NCI-H1092 (cell line): ENCODE measurements around the gene SCN8A.
"Not testable (repeated sequence)": the region's sequence is repeated elsewhere in the genome, so short reads cannot be mapped to it uniquely, and the experiment has no call there.

Experiments used
- DNase-seq: peaks from one replicate; lab custom pipeline; 2025; lab: John Stamatoyannopoulos, UW

The SCN8A gene

DNA sequence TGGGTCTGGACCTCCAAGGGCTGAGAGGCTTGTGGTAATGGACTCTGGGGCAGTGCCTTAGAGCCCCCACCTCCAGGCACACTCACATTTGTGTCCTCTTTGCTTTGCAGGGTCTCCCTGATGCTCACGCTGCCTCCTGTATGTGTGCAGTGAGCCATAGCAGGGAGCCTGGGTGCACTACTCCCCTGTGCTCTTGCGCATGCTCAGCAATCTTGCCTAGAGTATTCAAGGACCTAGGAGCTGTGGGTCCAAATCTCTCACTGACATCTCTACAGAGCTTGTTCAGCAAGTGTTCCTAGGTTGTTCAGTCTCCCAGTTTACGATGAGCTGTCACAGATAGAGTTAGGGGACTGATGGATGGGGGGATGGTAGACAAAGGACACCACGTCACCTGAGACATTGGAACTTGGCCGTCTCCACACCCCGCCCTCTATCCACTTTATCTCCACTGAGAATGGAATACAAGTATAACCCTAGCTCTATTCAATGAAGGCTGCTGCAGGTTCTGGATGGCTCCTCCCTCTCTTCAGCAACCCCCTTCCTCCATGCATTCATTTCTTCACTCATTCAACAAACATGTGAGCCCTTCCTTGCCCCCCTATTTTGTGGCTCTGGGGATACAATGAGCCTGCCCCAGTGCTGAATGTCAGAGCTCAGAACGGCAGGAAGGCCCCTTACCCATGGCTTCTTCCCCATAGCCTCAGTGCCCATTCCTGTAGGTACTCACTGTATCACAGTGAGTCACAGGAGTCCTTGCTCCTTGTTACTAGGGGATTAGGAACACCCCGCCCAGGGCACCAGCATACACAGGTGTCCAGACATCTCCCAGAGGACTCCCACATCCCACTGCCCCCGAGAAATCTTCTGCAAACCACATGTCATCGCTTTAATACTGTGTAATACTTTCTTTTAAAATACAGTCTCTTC, 226.3 kb downstream of the SCN8A start:
- DNase-seq: no peak

DNA sequence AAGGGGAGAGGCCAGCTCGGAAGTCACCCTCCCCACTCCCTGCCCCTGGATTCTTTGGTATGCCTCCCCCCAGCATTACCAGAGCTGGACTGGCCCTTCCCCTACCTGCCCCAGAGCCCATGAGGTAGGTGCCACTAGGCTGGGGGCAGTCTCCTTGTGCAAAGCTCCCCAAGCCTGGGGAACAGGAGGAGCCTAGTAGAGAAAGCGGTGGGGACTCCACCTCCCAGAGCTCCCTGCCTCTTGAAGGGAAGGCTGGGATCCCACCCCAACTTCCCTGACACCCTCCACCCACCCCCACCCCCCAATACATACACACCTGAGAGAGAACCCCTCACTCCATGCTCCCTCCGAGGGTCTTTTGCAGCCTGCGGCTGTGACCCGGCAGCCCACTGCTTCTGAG, 227.1 kb downstream of the SCN8A start:
- no peak for DNase-seq

DNA sequence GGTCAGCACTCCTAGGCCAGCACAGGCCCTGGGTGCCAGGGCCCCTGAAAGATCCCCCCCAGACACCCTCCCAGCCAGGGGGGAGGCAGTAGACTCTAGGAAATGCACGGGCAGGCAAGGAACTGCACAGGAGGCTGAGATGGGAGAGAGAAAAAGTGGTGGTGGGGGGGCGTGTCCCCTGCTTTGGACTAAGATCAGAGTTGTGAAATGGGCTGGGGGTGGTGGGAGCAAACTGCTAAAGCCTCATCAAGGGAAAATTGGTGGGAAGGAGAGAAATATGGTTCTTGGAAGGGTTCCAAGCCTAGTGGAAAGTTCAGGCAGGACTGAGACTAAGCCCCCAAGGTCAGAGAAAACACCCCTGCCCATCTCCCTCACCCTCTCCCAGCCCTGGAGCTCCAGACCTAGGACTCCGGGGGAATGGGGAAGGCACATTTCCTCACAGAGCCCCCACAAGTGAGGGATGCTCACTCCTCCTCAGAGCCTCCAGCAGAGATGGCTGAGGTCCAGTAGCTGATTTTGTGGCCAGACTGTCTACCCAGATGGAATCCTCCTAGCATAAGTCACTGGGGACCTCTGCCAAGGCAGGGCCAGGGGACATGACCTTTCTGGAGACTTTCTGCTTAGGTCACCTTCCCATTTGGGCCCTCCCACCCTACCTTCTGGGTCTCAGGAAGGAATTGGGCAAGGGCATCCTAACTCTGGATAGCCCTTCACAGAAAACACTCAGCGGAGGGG, 227.7 kb downstream of the SCN8A start:
- DNase-seq: no peak

DNA sequence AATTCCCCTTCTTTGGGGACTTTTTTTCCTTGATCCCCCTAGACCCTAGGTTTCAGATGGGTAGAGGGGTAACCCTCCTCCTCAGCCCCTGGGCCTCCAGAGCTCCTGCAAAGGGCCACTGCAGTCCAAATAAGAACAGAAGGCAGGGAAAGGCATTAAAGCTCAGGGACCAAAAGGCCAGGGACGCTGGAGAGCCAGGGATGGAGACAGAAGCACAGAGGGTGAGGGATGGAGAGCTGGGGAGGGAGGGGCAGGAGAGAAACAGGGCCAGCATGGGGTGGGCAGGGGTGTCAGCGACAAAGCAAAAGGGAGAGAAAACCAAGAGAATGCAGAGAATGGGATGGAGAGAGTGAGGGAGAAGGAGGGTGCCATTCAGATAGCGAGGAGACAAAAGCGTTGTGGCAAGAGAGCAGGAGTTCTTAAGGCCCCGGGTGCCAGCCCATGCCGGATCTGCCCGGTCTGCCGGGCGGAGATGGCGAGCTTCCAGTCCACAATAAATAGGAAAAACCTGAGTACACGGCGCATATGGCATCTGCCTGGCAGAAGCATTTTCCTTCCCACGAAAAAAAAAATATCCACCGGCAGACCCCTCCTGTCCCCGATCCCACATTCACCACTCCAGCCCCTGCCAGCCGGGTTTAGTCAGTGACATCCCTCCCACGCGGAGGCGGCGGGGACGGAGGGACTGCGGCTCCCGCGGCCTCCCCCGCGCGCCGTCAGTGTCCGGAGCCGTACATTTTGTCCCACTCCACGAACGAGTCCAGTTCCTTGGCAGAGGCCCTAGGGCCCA, 228.9 kb downstream of the SCN8A start:
- DNase-seq: peak; percentile 50

DNA sequence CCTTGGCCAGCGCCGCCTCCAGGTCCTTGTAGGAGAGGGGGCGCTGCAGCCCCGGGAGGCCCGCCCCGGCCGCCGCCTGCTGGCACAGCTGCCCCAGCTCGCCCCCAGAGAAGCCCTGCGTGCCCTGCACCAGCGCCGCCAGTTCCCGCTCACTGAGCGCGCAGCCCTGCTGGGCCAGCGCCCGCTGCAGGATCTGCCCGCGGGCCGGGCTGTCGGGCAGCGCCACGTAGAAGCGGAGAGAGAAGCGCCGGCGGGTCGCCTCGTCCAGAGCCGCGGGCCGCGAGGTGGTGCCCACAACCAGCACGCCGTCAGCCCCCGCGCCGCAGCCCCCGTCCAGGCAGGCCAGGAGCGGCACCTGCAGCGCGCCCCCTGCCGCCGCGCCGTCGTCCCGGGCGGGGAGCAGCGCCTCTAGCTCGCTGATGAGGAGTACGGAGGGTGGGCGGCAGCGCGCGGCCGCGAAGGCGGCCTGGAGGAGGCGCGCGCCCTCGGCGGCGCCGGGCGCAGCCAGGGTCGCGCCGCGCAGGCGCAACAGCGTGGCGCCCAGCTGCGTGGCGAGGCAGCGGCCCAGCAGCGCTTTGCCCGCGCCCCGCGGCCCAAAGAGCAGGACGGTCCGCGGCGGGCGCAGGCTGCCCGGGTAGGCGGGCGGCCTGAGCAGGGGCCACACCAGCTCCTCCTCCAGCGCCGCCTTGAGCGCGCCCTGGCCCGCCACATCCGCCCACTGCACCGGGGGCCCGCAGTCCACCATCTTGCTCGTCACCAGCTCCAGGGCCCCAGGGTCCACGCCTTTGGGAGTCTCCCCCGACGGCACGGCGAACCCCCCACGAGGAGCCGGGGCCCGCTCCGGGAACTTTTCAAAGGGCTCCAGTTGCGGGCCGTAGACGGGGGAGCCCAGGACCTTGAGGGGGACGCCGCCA, 229.8 kb downstream of the SCN8A start:
- DNase-seq: peak; percentile 69

DNA sequence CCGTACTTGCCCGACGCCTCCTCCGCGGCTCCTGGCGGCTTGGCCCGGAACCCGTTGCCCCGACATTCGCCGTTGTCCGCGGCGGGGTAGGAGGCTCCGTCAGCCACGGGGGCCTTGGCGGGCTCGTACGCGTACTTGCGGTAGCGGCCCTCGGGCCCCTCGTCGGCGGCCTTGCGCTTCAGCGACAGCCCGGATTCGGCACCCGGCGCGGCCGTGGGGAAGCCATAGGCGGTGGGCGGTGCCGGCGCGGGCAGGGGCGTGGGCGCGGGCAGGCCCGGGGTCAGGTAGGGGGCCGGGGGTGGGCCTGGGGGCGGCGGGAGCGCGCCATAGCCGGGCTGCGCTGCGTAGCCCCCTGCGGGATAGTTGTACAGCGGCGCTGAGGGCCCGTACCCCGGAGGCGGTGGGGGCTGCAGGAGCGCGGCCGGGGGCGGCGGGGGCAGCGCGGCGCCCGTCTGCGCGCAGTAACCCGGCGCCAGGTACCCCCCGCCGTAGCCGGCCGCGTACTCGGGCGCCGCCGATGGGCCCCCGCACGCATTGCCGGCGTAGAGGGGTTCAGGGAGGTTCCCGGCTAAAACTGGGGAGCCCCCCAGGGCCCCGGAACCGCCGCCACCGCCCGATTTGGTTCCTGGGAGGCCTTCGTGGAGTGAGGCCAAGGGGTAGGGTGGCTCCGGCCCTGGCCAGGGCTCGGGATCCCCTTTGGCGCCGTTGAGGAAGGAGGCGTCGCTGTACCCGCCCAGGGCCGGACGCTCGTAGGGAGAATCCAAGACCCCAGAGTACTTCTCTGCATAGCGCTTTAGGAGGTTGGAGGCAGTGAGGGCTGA, 230.6 kb downstream of the SCN8A start:
- DNase-seq: no peak

DNA sequence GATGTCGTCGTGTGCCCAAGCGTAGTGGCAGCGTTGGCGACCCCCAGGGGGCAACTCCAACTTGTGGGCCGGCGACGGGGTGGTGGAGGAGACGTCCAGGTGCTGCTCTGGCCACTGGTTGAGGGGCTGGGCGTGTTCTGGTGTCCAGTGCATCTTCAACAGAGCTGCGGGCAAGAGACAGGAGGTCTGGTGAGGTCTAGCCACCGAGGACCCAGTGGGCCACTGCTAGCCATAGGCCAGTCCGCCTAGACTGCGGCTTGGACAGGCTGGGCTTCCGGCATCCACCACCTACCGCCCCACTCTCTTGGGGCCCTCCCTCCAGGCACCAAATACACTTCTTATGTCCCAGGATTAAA, 231.2 kb downstream of the SCN8A start:
- DNase-seq: no peak

DNA sequence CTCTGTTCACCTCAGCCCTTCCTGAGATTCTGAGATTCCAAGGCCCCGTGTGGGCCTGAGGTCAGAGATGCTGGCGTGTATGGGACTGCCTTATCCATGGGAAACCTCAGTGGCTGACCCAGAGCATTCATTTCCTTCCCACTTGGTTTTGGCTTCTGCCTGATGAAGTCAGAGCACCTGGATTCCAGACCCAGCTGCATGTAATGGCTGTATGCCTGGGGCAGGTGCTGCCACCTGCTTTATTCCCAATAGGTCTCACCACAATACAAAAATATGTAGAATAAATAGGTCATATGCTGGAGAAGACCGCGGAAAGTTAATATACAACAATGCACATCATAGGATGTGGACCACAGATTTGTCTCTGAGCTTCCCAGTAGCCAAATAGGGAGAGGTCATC, 231.9 kb downstream of the SCN8A start:
- no peak for DNase-seq

DNA sequence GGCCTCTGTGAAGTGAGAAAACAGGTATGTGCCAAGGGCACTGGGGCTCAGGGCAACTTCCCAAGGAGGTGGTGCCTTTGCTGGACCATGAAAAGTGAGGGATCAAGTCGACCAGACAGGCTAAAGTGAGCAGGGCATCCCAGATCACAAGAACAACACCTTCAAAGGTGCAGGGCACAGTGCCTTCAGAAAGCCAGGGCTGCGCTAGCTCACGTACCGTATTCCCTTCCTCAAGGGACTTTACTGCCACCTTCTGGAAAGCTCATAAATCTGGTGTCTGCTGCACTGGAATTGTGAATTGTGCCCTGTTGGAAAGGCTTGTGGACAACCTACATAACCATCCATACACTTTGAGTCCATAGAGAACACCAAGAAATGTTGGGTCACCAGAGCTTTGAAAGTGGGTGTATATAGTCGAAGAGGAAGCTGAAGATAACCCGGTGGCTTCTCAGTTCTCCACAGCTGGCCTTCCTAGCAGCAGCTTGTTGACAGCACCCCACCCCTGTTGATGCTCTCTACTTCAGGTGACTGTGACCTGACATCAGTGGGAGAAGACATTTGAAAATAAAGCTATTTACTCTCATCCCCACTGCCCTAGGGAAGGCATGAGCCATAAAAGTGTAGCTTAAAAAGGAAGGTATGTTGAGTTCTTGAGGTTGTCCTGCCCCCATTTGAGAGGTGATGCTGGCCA, 233.0 kb downstream of the SCN8A start:
- no peak for DNase-seq

DNA sequence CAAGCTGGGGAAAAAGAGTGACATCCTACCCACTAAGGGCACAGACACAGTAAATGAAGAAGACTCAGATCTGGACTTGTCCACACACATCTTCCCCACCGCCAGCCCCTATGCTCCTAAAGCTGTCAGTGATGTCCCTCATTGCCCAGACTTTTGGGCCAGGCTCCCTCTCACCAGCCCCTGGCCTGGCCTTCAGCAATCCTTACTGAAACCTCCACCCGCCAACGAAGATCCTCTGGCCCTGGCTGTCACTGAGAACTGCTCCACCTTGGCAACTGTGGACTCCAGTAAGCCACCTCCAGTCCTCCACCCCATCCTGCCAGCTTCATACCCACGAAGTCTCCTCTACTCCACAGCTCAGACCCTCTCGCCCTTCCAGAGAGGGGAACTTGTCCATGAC, 234.2 kb downstream of the SCN8A start:
- DNase-seq: no peak

DNA sequence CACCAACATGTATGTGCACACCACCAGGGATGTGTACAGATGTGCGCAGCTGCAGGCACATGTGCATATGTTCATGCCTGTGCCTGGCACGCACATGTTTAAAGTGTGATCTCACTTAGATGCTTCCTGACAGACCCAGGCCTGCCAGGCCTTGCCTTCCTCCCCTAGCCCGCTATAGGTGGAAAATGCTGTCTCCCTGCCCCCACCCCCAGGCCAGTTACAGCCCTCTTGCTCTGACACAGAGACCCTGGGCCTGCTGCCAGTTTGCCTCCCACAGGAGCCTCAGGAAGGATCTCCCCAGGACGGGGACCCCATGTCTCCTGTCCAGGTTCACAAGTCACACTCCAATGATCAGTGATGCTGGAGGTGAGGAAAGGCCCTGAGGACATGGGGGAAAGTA, 235.8 kb downstream of the SCN8A start:
- no peak for DNase-seq

DNA sequence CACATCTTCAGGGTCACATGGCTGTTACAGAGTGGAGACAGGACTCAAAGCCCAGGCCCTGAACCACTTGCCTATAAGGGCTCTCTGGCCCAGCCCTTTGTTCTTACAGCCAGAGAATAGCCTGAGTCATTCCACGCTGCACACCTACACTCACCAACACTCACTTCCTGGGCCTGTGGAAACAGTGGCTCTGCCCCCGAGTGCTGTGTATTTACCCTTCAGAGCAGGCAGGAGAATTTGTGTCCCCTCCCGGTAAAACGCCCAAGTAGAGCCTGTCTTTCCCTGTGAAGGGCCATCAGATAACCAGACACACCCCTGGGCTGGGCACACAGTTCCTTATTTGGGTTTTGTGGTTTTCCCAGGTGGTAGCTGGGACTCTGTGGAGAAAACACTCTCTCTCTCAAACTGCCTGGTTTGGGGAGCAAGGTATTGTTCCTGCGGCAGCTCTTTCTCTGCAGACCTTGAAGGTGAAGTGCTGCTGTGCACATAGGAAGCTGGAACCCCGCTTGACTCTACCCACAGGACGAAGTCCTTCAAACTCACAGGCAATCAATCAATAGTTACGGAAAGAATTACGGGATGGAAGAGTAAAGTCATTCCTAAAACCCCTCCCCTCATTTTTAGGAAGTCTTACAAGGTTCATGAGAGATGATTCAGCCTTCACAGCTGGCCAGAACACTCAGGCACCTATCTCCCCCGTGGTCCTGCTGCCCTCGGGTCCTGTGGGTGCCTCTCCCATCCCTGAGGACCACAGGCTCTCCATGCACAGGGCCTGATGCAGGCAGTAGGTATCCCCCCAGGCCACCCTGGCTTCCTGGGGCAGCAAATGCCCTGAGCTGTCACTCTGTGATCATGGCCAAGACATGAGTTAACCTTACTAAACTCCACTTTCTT, 237.1 kb downstream of the SCN8A start:
- no peak for DNase-seq

DNA sequence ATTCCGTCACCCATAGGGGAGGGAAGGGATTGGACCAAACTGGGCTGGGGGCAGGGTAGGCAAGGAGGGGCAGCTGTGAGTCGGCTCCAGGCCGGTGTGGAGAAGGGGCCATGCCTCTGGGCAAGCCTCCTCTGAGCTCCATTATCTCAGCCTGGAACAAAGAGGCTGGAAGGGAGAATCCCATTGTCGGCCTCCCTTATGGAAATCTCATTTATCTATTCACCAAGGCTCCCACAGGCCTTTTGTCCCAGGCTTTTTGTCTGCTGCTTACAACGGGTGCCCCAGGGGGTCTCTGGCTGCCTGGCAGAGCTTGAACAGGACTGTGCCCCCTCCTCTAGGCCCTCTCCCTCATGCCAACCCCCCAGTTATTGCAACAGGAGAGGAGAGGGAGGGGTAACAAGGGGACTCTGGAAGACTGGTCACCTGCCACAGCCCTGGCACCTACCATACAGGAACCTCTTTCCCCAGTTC, 238.0 kb downstream of the SCN8A start:
- no peak for DNase-seq

DNA sequence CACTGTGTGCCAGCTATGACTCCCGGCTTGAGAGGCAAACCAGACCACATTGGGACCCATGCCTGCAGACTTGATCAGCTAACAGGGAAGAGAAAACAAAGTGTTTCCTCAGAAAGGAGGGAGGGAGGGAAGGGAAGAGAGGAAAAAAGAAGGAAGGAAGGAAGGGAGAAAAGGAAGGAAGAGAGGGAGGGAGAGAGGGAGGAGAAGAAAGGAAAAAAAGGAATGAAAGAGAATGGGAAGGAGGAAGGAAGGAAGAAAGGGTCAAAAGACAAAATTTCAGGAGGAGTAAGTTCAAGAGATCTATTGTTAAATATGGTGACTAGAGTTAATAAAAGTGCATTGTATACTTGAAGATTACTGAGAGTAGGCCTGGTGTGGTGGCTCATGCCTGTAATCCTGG, 238.6 kb downstream of the SCN8A start:
- DNase-seq: no peak

DNA sequence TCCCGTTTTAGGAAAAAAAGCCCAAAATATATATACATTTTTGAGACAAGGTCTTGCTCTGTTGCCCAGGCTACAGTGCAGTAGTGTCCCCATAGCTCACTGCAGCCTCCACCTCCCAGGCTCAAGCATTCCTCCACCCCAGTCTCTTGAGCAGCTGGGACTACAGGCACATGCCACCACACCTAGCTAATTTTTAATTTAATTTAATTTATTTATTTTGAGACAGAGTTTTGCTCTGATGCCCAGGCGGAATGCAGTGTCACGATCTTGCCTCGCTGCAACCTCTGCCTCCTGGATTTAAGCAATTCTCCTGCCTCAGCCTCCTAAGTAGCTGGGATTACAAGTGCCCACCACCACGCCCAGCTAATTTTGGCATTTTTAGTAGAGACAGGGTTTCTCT, 240.8 kb downstream of the SCN8A start:
- not testable (repeated sequence) for DNase-seq

DNA sequence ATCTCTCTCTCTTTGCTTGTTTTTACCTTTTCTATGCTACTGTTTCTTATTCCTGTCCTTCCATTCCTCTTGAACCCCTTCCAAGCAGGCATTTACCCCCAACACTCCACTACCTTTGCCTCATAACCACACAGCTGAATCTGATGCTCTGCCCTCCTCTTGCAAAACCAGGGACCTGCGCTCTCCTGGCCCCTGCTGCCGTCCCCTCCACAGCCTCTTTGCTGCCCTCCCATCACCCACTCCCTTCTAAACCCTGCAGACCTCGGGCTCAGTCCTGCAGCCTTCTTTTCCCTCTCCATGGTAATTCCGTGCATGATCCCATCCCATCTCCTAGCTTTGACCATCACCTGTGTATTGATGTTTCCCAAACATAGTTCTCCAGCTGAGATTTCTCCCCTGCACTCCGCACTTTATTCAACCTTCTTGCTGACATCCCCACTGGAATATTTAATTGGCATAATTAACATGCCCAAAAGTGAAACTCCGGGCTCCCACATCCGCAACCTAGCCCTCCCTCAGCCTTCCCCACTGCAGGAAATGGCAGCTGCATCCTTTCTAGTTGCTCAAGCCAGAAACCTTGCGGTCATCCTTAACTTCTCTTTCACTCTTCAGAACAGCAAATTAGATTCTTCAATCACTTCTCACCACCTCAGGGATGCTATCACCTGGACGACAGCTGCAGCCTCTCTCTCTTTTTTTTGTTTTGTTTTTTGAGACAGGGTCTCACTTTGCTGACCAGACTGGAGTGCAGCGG, 241.5 kb downstream of the SCN8A start:
- no peak for DNase-seq

DNA sequence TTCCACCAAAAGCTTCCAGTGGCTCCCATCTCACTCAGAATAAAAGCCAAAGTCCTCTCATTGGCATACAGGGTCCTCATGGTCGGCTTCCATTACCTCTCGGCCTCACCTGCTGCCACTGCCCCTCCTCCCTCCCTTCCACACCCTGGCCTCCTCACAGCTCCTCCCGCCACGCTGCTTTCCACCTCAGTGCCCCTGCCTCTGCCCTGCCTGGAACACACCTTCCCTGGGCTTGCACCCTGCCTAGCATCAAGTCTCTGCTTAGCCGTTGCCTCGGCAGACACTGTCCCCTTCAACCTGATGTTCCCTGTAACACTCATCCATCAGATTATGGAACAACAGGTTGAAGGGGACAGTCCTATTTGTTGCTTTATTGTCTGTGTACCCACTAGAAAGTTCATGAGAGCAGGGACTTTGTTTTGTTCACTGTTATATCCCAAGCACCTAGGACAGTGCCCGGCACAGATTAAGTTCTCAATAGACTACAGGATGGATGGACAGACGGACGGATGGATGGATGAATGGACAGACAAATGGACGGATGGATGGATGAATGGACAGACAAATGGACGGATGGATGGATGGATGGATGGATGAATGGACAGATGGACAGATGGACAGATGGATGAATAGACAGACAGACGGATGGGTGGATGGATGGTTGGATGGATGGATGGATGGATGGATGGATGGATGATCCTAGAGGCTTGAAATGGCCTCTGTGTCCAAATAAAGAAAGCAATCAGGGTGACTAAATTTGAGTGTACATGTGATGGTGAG, 242.6 kb downstream of the SCN8A start:
- DNase-seq: no peak
